OCI-LY1 (cell line): ENCODE results near the gene ARIH2.

Source experiments
- H2AFZ ChIP-seq: fragments of 200-600 bp; sonication (generic), shearing (Covaris generic); 2 replicates; pipeline ENCODE4 v1.6.0; 2014; ENCODE audit warnings: antibody characterized with exemption, mild to moderate bottlenecking, low read length
- H3F3A ChIP-seq: fragments of 200-600 bp; sonication (generic), shearing (Covaris generic); 2 replicates; pipeline ENCODE4 v1.6.0; 2014; ENCODE audit warnings: mild to moderate bottlenecking, antibody characterized with exemption, low read length, moderate library complexity; ENCODE audit not compliant: insufficient read depth
- H3K27ac ChIP-seq: fragments of 200-600 bp; sonication (generic); 2 replicates; pipeline ENCODE4 v1.5.1; 2014; ENCODE audit warnings: low read length, mixed run types, mild to moderate bottlenecking, low read depth; ENCODE audit not compliant: poor library complexity, severe bottlenecking
- H3K27me3 ChIP-seq: fragments of 200-600 bp; sonication (generic); 2 replicates; pipeline ENCODE4 v1.6.0; 2014; ENCODE audit warnings: antibody characterized with exemption, mild to moderate bottlenecking, low read length, moderate library complexity; ENCODE audit not compliant: insufficient read depth
- H3K36me3 ChIP-seq: fragments of 200-600 bp; sonication (generic); 2 replicates; pipeline ENCODE4 v1.6.1; 2014; ENCODE audit warnings: mild to moderate bottlenecking, antibody characterized with exemption, low read length, moderate library complexity, mixed read lengths; ENCODE audit not compliant: insufficient read depth
- H3K4me1 ChIP-seq: fragments of 200-600 bp; sonication (generic); 2 replicates; pipeline ENCODE4 v1.5.1; 2014; ENCODE audit warnings: mild to moderate bottlenecking, low read length, moderate library complexity; ENCODE audit not compliant: insufficient read depth, severe bottlenecking
- H3K4me2 ChIP-seq: fragments of 200-600 bp; sonication (generic), shearing (Covaris generic); 2 replicates; pipeline ENCODE4 v1.6.1; 2014; ENCODE audit warnings: low read length
- H3K4me3 ChIP-seq: fragments of 200-600 bp; sonication (generic); 2 replicates; pipeline ENCODE4 v1.5.1; 2014; ENCODE audit warnings: low read length, low read depth, mild to moderate bottlenecking, mixed read lengths; ENCODE audit not compliant: poor library complexity, severe bottlenecking
- H3K79me2 ChIP-seq: fragments of 200-600 bp; shearing (Covaris generic); 2 replicates; pipeline ENCODE4 v1.6.1; 2016; ENCODE audit warnings: mixed run types, low read length, mixed read lengths; ENCODE audit not compliant: insufficient read depth
- H3K9ac ChIP-seq: fragments of 200-600 bp; sonication (generic), shearing (Covaris generic); 2 replicates; pipeline ENCODE4 v1.6.1; 2014; ENCODE audit warnings: mild to moderate bottlenecking, low read length, mixed read lengths
- H3K9me2 ChIP-seq: fragments of 200-600 bp; sonication (generic), shearing (Covaris generic); 2 replicates; pipeline ENCODE4 v1.6.1; 2014; ENCODE audit warnings: low read depth, mild to moderate bottlenecking, low read length, mixed read lengths
- H3K9me3 ChIP-seq: fragments of 200-600 bp; shearing (Covaris generic); 2 replicates; pipeline ENCODE4 v1.6.1; 2014; ENCODE audit warnings: low read length, mixed read lengths
- H4K20me1 ChIP-seq: fragments of 200-600 bp; sonication (generic), shearing (Covaris generic); 2 replicates; pipeline ENCODE4 v1.6.0; 2016; ENCODE audit warnings: mild to moderate bottlenecking, low read length; ENCODE audit not compliant: insufficient read depth
- CTCF ChIP-seq: fragments of 200-600 bp; sonication (generic), shearing (Covaris generic); IDR thresholded peaks from 2 replicates; pipeline ENCODE4 v1.5.1; 2017; ENCODE audit warnings: mild to moderate bottlenecking, antibody characterized with exemption, low read length, moderate library complexity, mixed read lengths
- EZH2 ChIP-seq: fragments of 200-600 bp; sonication (generic), shearing (Covaris generic); IDR thresholded peaks from 2 replicates; pipeline ENCODE4 v1.8.0; 2017; ENCODE audit warnings: borderline replicate concordance, mixed run types, mild to moderate bottlenecking, antibody characterized with exemption, low read length, moderate library complexity, mixed read lengths

Gene ARIH2

DNA sequence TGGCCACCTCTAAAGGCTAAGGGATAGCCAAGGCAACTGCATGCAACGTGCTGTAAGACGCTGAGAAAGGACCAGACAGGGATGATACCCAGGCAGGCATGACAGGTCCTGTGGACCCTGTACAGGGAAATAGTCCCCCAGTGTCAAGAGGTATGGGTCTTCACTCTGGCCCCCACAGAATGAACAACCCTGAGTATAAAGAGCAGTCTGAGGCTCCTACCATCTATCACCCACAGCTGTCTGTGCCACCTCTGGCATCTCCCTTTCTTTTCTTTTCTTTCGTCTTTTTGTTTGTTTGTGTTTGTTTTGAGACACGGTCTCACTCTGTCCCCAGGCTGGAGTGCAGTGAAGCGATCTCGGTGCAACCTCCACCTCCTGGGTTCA is 38.7 kb upstream of the ARIH2 start:
- Histone ChIP-seq H3K4me1 (peaks cover 7% of the 10 kb centered on the region), H3K36me3 (peaks cover 8% of the 10 kb centered on the region; the same call in 1 of the 2 replicates), H3K79me2 (no peaks in the 10 kb centered on the region), H3K9me3 (no peaks in the 10 kb centered on the region), H3K27me3 (no peaks in the 10 kb centered on the region), H3K4me3 (no peak overlapping the region), H3K9me2 (no peaks in the 10 kb centered on the region), H3K4me2 (no peak overlapping the region), H4K20me1 (no peaks in the 10 kb centered on the region), H3F3A (no peaks in the 10 kb centered on the region), H2AFZ (no peak overlapping the region), H3K27ac (no peak overlapping the region), H3K9ac (no peak overlapping the region)
- TF ChIP-seq CTCF (no peak), EZH2 (no peak)

DNA sequence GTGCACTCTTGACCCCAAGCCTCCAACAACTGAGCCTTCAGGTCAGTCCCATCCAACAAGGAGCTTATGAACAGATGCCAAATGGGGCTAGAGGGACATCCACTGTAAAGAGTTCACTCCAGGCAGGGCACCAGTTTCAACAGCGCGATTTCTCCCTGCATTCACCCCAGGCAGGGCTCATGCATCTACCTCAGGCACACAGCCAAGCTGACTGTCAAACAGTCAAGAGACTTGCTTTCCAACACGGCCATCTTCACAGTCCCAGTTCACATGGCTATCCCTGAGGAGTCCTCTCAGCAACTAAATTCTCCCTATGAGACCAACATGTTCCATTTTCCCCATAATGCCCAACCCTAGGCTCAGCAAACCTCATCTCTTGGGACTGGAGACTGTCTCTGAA is 37.6 kb upstream of the ARIH2 start:
- Histone ChIP-seq H3K9ac (no peak overlapping the region), H3K36me3 (peaks cover 8% of the 10 kb centered on the region; the same call in 1 of the 2 replicates)
- no peak for TF ChIP-seq EZH2
- TF ChIP-seq CTCF = no peak

GRCh38 chr3:48881652-48882114 is 37.0 kb upstream of the ARIH2 start:
- H3K9me2 ChIP-seq = no peaks in the 10 kb centered on the region
- no peak overlapping the region for H3K27ac ChIP-seq
- no peaks in the 10 kb centered on the region for H3K27me3 ChIP-seq
- no peak overlapping the region for H3K4me3 ChIP-seq
- H3K4me2 ChIP-seq = no peak overlapping the region
- no peaks in the 10 kb centered on the region for H3F3A ChIP-seq
- no peaks in the 10 kb centered on the region for H4K20me1 ChIP-seq
- no peaks in the 10 kb centered on the region for H3K79me2 ChIP-seq
- no peak overlapping the region for H3K9ac ChIP-seq
- TF ChIP-seq CTCF (no peak), EZH2 (no peak)
- H3K4me1 ChIP-seq = peaks cover 7% of the 10 kb centered on the region
- H3K9me3 ChIP-seq = no peaks in the 10 kb centered on the region
- H3K36me3 ChIP-seq = peaks cover 8% of the 10 kb centered on the region; the same call in 1 of the 2 replicates
- H2AFZ ChIP-seq = no peak overlapping the region

More for the DNA sequence above, 37.6 kb upstream of the ARIH2 start:
- H3K4me2 ChIP-seq = no peak overlapping the region
- H2AFZ ChIP-seq = no peak overlapping the region
- no peak overlapping the region for H3K27ac ChIP-seq
- no peaks in the 10 kb centered on the region for H4K20me1 ChIP-seq
- H3K4me1 ChIP-seq = peaks cover 7% of the 10 kb centered on the region
- no peaks in the 10 kb centered on the region for H3K79me2 ChIP-seq
- H3K9me3 ChIP-seq = no peaks in the 10 kb centered on the region
- H3K9me2 ChIP-seq = no peaks in the 10 kb centered on the region
- no peaks in the 10 kb centered on the region for H3F3A ChIP-seq
- H3K4me3 ChIP-seq = no peak overlapping the region
- no peaks in the 10 kb centered on the region for H3K27me3 ChIP-seq
